GM18505 (cell line): ENCODE data around the gene SRP54.
A peak's percentile ranks its signal among the peaks of the same experiment; 100 is the strongest.
"Not testable (repeated sequence)": the region's sequence is repeated elsewhere in the genome, so short reads cannot be mapped to it uniquely, and the experiment has no call there.

Source experiments
- ATAC-seq: cut with Tn5 transposase; IDR thresholded peaks from one replicate; pipeline ENCODE4 v1.9.1; 2021; ENCODE audit not compliant: unreplicated experiment
- POLR2A ChIP-seq: IDR thresholded peaks from 4 replicates; pipeline ENCODE4 v1.6.1; 2011; ENCODE audit warnings: borderline replicate concordance; ENCODE audit not compliant: insufficient read depth, insufficient read length; ENCODE audit errors: extremely low read depth

Gene SRP54

DNA sequence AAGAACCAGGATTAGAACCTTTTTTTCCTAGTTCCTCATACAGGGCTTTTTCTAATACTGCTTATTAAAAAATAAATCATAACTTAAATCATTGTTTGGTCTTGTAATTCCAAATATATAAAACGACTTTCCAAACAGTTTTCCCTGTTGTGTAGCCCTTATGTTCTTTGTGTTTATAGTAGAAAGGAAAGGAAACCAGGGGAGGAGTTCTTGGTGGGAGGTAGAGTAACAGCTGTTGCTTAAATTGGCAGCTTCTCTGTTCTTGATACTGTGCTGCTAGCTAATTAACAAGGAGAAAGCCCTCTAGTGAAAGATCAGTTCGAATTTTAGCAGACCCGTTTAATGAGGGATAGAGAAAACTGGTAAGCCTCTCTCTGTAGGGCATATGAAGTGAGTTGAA, 15.0 kb downstream of the SRP54 start:
- no peak for ATAC-seq
- TF ChIP-seq POLR2A = no peak

GRCh38 chr14:34999500-34999899, 16.7 kb downstream of the SRP54 start:
- ATAC-seq = no peak
- no peak for TF ChIP-seq POLR2A

GRCh38 chr14:35001621-35002020, 18.8 kb downstream of the SRP54 start:
- TF ChIP-seq POLR2A = no peak
- no peak for ATAC-seq

GRCh38 chr14:35004839-35005238, 22.0 kb downstream of the SRP54 start:
- TF ChIP-seq POLR2A = no peak
- no peak for ATAC-seq

GRCh38 chr14:35016568-35016967, 33.8 kb downstream of the SRP54 start:
- TF ChIP-seq POLR2A = no peak
- no peak for ATAC-seq

DNA sequence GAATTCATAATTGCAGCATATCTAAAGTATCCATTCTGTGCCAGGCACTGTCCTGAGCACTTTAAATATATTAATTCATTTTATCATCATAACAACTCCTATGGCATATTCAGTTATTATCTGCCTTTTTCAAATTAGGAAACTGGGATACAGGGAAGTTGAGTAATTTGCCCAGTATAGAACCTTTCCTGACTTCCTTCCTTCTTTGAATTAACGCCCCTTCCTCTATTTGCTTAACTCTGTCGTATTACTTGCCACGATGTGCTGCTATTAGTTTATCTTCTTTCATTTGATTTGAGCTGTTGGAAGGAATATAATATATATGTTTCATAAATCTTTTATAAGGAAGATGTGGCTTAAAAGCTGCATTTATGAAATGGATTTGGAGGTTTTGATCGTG, 37.9 kb downstream of the SRP54 start:
- no peak for TF ChIP-seq POLR2A
- no peak for ATAC-seq

DNA sequence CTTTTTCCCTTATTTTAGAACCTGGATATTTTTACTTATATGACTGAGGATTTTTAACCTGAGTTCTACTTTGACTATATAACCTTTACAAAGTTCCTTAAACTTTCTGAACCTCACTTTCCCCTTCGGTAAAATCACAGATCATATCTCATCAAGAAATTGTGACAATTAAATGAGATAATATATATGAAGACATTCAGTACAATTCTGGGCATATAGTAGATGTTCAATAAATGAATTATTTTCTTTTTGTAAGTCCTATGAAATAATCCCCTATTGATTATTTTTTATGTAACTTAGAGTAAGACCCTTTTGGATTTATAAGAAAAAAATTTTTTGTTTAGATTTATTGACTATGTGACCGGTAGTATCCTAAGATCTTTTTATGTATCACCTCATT, 45.6 kb downstream of the SRP54 start:
- TF ChIP-seq POLR2A = no peak
- ATAC-seq = no peak

DNA sequence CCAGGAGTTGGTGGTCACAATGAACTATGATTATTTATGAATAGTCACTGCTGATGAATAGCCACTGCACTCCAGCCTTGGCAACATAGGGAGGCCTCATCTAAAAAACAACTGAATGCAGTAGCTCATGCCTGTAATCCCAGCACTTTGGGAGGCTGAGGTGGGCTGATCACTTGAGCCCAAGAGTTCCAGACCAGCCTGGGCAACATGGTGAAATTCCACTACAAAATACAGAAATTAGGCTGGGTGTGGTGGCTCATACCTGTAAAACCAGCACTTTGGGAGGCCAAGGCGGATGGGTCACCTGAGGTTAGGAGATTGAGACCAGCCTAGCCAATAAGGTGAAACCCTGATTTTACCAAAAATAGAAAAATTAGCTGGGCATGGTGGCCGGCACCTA, 49.8 kb downstream of the SRP54 start:
- ATAC-seq = no peak
- TF ChIP-seq POLR2A = no peak

GRCh38 chr14:35034440-35034833, 51.6 kb downstream of the SRP54 start:
- ATAC-seq = no peak
- TF ChIP-seq POLR2A = no peak

GRCh38 chr14:35034944-35035554, 52.3 kb downstream of the SRP54 start:
- not testable (repeated sequence) for ATAC-seq

DNA sequence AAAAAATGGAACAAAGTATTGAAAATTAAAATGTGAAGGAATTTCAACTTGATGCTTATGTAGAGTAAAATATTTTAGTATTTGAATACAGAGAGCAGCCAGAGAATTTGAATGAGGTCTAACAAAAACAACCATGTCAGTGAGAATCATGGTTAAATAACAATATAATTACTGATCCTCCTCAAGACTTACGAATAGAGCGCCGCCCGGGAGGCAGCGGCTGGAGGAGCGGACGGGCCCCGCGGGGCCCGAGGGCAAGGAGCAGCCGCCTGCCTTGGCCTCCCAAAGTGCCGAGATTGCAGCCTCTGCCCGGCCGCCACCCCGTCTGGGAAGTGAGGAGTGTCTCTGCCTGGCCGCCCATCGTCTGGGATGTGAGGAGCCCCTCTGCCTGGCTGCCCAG, 55.5 kb downstream of the SRP54 start:
- ATAC-seq = not testable (repeated sequence)

DNA sequence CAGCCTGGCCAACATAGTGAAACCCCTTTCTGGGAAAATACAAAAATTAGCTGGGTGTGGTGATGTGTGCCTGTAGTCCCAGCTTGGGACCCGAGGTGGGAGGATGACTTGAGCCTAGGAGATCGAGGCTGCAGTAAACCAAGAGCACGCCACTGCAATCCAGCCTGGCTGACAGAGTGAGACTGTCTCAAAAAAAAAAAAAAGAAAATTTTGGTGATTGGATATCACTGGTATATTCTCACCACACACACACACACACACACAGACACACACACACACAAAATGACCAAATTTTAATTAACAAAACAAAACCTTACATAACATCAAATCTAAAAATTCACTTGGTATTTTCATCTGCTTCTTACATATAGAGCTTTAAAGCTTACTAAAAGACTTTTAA, 59.8 kb downstream of the SRP54 start:
- no peak for ATAC-seq
- TF ChIP-seq POLR2A = no peak

DNA sequence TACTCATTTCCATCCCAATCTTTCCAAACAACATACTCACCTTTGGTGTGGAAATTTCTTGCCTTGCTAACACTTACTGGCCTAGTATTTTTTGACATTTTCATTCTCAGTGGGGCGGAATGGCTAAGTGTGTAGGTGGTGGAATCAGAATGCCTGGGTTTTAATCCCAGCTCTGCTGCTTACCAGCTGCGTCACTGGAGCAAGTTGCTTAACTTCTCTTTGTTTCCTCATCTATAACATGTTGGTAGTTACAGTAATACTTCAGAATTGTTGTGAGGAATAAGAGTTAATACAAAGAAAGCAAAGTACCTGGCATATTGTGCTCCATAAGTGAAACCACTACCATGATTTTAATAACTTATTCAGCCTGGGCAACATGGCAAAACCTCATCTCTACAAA, 60.3 kb downstream of the SRP54 start:
- ATAC-seq = no peak
- no peak for TF ChIP-seq POLR2A

GRCh38 chr14:35044939-35045797, 62.4 kb downstream of the SRP54 start:
- TF ChIP-seq POLR2A = no peak
- no peak for ATAC-seq

GRCh38 chr14:35045798-35046047, 62.9 kb downstream of the SRP54 start:
- no peak for TF ChIP-seq POLR2A
- no peak for ATAC-seq

- ATAC-seq = peak; percentile 93
- TF ChIP-seq POLR2A = peak; percentile 90
Measured at GRCh38 chr14:35046048-35046750, 63.4 kb downstream of the SRP54 start, which contains the start of gene FAM177A1. Gene FAM177A1 (plus strand): TSS chr14:35046272. CDS start chr14:35046464, 192 bp downstream.
